SJCRH30 (cell line): ENCODE measurements around the gene SCYGR3. TPM values are rescaled to one million over a fixed set of nuclear protein-coding genes. Genes with fewer than 3 reads are reported as not detected.
"Not testable (repeated sequence)": the region's sequence is repeated elsewhere in the genome, so short reads cannot be mapped to it uniquely, and the experiment has no call there.

ENCODE experiments used
- DNase-seq, 2 experiments: peaks; one replicate each; pipeline ENCODE4 v3.0.0-alpha.2; 2015 to 2020
- H3K27ac ChIP-seq: fragments of 250-450 bp; sonication (Bioruptor Pico); 2 replicates; pipeline ENCODE4 v1.5.1; 2020; ENCODE audit warnings: mild to moderate bottlenecking, moderate library complexity
- H3K27me3 ChIP-seq: fragments of 250-450 bp; sonication (Bioruptor Pico); 2 replicates; pipeline ENCODE4 v1.5.1; 2020; ENCODE audit warnings: mild to moderate bottlenecking, moderate library complexity
- H3K36me3 ChIP-seq: fragments of 250-450 bp; sonication (Bioruptor Pico); 2 replicates; pipeline ENCODE4 v1.5.1; 2020; ENCODE audit warnings: mild to moderate bottlenecking, moderate library complexity
- H3K4me1 ChIP-seq: fragments of 250-450 bp; sonication (Bioruptor Pico); 2 replicates; pipeline ENCODE4 v1.5.1; 2020; ENCODE audit warnings: mild to moderate bottlenecking, moderate library complexity
- H3K4me3 ChIP-seq: fragments of 250-450 bp; sonication (Bioruptor Pico); 2 replicates; pipeline ENCODE4 v1.5.1; 2020; ENCODE audit warnings: mild to moderate bottlenecking, moderate library complexity
- H3K9me3 ChIP-seq: fragments of 250-450 bp; sonication (Bioruptor Pico); replicated peaks from 2 replicates; pipeline ENCODE4 v1.5.1; 2020; ENCODE audit warnings: mild to moderate bottlenecking, moderate library complexity
- total RNA-seq: library from RNA; depleted of rRNA; stranded (reverse); fragments of >200 nt; shearing (Covaris generic); gene quantifications from 2 replicates; pipeline ENCODE4 v1.2.3, GENCODE V29; 2014

SCYGR3 gene
- total RNA-seq, 1 experiment from 2014 or later = not detected

DNA sequence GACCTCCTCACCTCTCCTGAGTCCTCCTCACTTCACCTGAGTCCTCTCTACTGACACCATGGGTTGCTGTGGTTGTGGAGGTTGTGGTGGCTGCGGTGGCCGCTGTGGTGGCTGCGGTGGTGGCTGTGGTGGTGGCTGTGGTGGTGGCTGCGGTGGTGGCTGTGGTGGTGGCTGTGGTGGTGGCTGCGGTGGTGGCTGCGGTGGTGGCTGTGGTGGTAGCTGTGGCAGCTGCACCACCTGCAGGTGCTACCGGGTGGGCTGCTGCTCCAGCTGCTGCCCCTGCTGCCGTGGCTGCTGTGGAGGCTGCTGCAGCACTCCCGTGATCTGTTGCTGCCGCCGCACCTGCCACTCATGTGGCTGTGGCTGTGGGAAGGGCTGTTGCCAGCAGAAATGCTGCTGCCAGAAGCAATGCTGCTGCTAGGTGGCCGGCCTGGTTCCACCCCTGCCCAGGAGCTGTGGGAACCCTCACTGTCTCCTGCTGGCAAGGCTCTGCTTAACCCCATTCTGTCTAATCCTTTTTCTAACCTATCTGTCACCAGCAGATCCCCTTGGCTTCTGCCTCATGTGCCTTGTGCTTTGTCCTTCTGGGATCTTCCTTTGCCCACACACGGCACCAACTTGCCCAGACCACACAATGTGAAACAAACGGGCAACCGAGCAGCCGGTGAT lies 15.7 kb downstream of the SCYGR3 start, which contains the start of gene SCYGR2:
TSS of gene SCYGR2 (plus strand) at position 59 of the 669 bp plus-strand sequence. CDS start at position 59, 0 bp downstream.
- H3K36me3 ChIP-seq, H3K4me3 ChIP-seq, H3K27me3 ChIP-seq, H3K4me1 ChIP-seq, H3K27ac ChIP-seq, DNase-seq, H3K9me3 ChIP-seq: not testable (repeated sequence)

- Histone ChIP-seq H3K36me3 (no peaks in the 10 kb centered on the region), H3K27ac (no peak overlapping the region), H3K27me3 (no peaks in the 10 kb centered on the region), H3K4me3 (no peak overlapping the region), H3K4me1 (no peaks in the 10 kb centered on the region), H3K9me3 (no peaks in the 10 kb centered on the region)
- DNase-seq = no peak
Measured at GRCh38 chr2:227597998-227598397, 16.6 kb downstream of the SCYGR3 start.

GRCh38 chr2:227597036-227597435 lies 17.6 kb downstream of the SCYGR3 start:
- Histone ChIP-seq H3K27ac (no peak overlapping the region), H3K27me3 (no peaks in the 10 kb centered on the region), H3K36me3 (no peaks in the 10 kb centered on the region), H3K4me1 (no peaks in the 10 kb centered on the region), H3K4me3 (no peak overlapping the region), H3K9me3 (no peaks in the 10 kb centered on the region)
- DNase-seq = no peak

GRCh38 chr2:227595797-227596196 lies 18.8 kb downstream of the SCYGR3 start:
- Histone ChIP-seq H3K9me3 (no peaks in the 10 kb centered on the region), H3K4me1 (no peaks in the 10 kb centered on the region), H3K36me3 (no peaks in the 10 kb centered on the region), H3K4me3 (no peak overlapping the region), H3K27ac (no peak overlapping the region), H3K27me3 (no peaks in the 10 kb centered on the region)
- no peak for DNase-seq

DNA sequence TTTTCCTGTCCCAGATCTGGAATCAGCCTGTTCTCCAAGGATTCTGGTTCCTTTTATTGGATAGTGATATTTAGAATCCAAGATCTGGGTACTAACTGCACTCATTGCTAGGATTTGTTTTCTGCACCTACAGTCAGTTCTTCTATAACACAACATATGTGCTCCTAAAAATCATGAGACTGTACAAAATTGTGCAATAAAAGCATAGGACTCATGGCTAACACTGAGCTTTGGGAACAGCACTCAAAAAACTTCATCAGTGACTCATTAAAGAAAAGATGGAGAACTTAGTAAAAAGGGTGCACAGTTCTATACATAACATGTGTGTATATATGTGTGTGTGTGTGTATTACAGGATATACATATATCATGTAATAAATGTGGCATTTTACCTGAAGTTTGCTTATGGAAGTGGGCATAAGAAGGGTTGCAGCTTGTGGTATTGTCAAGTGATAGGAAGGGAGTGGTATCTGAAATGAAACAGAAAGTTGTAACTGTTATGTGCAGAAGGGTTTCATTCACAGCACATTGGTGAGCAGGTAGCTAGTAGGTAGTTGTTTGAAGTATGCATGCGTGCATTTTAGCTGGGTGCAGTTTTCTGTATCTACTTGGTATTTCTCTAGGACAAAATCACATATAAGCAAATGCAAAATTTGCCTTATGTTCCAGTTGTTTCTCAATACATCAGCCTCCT lies 21.8 kb downstream of the SCYGR3 start:
- no peaks in the 10 kb centered on the region for H3K36me3 ChIP-seq
- no peak for DNase-seq
- 0 out of 2 replicates have a peak, but pooled peaks cover 4% of the 10 kb centered on the region for H3K9me3 ChIP-seq
- H3K4me3 ChIP-seq = no peak overlapping the region
- H3K4me1 ChIP-seq = no peaks in the 10 kb centered on the region
- H3K27ac ChIP-seq = no peak overlapping the region
- H3K27me3 ChIP-seq = no peaks in the 10 kb centered on the region

- no peaks in the 10 kb centered on the region for H3K27me3 ChIP-seq
- no peak overlapping the region for H3K4me3 ChIP-seq
- no peaks in the 10 kb centered on the region; the same call in 1 of the 2 replicates for H3K9me3 ChIP-seq
- no peaks in the 10 kb centered on the region for H3K36me3 ChIP-seq
- no peak for DNase-seq
- H3K4me1 ChIP-seq = peaks cover 5% of the 10 kb centered on the region; the same call in 1 of the 2 replicates
- H3K27ac ChIP-seq = no peak overlapping the region
Measured at GRCh38 chr2:227582369-227582768, 32.3 kb downstream of the SCYGR3 start.

DNA sequence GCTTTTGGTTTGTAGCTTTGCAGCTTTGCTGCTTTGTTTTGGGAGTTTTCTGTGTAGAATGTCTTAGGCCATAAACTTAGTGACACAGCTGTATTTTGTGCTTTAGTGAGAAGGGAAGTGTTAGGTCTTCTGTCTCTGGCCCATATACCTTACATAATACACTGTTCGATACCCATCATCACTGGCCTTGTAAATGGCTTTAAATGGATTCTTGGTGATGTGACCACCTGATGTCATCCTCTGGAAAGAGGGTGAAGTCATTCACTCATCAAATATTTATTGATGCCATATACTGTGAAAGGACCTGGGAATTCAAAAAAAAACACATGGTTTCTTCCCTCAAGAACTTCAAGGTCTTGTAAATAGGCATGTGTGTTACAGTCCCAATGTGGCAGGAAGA lies 34.8 kb downstream of the SCYGR3 start:
- Histone ChIP-seq H3K4me1 (peaks cover 8% of the 10 kb centered on the region), H3K36me3 (no peaks in the 10 kb centered on the region), H3K4me3 (no peak overlapping the region), H3K27ac (no peak overlapping the region), H3K27me3 (no peaks in the 10 kb centered on the region), H3K9me3 (no peaks in the 10 kb centered on the region; the same call in 1 of the 2 replicates)
- no peak for DNase-seq

- H3K4me1 ChIP-seq = peaks cover 8% of the 10 kb centered on the region
- no peaks in the 10 kb centered on the region; the same call in 1 of the 2 replicates for H3K9me3 ChIP-seq
- no peaks in the 10 kb centered on the region for H3K27me3 ChIP-seq
- no peaks in the 10 kb centered on the region for H3K36me3 ChIP-seq
- H3K4me3 ChIP-seq = no peak overlapping the region
- H3K27ac ChIP-seq = no peak overlapping the region
- no peak for DNase-seq
Measured at GRCh38 chr2:227578642-227579041, 36.0 kb downstream of the SCYGR3 start.

- DNase-seq = no peak
Measured at GRCh38 chr2:227577555-227577954, 37.1 kb downstream of the SCYGR3 start.

DNA sequence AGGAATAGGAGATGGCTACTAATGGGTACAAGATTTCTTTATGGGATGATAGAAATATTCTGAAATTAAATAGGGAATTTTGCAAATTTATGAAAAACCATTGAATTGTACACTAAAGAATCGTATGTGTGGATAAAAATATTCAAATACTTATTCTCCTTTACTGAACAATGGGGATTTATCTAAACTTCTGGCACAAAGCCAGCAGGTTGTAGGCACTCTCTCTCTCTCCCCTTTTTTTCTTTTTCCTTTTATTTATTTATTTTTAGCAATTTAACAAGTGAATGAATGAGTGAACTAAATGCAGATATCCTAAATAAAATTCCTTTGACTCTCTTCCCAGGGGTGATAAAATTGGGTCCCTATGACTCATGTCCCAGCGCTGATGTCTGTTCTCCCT lies 37.8 kb downstream of the SCYGR3 start:
- no peak for DNase-seq
- Histone ChIP-seq H3K36me3 (no peaks in the 10 kb centered on the region), H3K4me1 (peaks cover 8% of the 10 kb centered on the region), H3K9me3 (no peaks in the 10 kb centered on the region), H3K27ac (no peak overlapping the region), H3K27me3 (no peaks in the 10 kb centered on the region), H3K4me3 (no peak overlapping the region)

More at GRCh38 chr2:227577555-227577954, 37.1 kb downstream of the SCYGR3 start:
- Histone ChIP-seq H3K9me3 (no peaks in the 10 kb centered on the region; the same call in 1 of the 2 replicates), H3K4me3 (no peak overlapping the region), H3K36me3 (no peaks in the 10 kb centered on the region), H3K4me1 (peaks cover 8% of the 10 kb centered on the region), H3K27me3 (no peaks in the 10 kb centered on the region), H3K27ac (no peak overlapping the region)

DNA sequence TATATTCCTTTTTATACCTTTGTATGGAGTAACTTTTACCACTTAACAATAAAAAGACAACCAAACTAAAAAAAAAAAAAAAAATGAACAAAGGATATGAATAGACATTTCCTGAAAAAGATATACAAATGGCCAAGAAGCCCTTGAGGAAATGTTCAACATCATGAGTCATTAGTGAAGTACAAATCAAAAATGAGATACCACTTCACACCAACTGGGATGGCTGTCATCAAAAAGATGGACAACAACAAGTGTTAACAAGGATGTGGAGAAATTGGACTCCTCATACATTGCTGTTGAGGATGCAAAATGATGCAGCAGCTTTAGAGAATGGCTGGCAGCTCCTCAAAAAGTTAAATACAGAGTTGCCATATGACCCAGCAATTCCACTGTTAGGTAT lies 38.5 kb downstream of the SCYGR3 start:
- no peaks in the 10 kb centered on the region for H3K27me3 ChIP-seq
- peaks cover 8% of the 10 kb centered on the region for H3K4me1 ChIP-seq
- H3K9me3 ChIP-seq = no peaks in the 10 kb centered on the region
- no peak overlapping the region for H3K4me3 ChIP-seq
- peak; percentile 22 to 63 for DNase-seq
- peak overlapping the region; percentile 20; the same call in 1 of the 2 replicates for H3K27ac ChIP-seq
- H3K36me3 ChIP-seq = no peaks in the 10 kb centered on the region

GRCh38 chr2:227570615-227571014 lies 44.0 kb downstream of the SCYGR3 start:
- H3K4me3 ChIP-seq = no peak overlapping the region
- H3K9me3 ChIP-seq = no peaks in the 10 kb centered on the region
- no peak for DNase-seq
- H3K36me3 ChIP-seq = no peaks in the 10 kb centered on the region
- H3K27me3 ChIP-seq = no peaks in the 10 kb centered on the region
- H3K27ac ChIP-seq = no peak overlapping the region
- H3K4me1 ChIP-seq = no peaks in the 10 kb centered on the region

DNA sequence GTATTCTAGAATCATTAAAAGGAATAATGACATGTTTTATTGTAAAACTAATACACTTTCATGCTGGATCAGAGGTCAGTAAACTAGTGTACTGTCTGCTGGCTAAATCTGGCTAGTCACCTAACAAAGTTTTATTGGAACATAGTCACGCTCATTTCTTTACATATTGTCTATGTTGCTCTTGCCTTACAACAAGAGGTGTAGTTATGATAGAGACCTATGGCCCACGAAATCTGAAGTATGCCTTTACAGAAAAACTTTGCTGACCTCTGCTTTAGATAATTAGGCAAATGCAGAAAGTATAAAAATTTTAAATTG lies 45.8 kb downstream of the SCYGR3 start:
- Histone ChIP-seq H3K27ac (no peak overlapping the region), H3K4me3 (no peak overlapping the region), H3K27me3 (no peaks in the 10 kb centered on the region), H3K4me1 (no peaks in the 10 kb centered on the region), H3K9me3 (no peaks in the 10 kb centered on the region), H3K36me3 (no peaks in the 10 kb centered on the region)
- no peak for DNase-seq

GRCh38 chr2:227566012-227566411 lies 48.6 kb downstream of the SCYGR3 start:
- no peak for DNase-seq

DNA sequence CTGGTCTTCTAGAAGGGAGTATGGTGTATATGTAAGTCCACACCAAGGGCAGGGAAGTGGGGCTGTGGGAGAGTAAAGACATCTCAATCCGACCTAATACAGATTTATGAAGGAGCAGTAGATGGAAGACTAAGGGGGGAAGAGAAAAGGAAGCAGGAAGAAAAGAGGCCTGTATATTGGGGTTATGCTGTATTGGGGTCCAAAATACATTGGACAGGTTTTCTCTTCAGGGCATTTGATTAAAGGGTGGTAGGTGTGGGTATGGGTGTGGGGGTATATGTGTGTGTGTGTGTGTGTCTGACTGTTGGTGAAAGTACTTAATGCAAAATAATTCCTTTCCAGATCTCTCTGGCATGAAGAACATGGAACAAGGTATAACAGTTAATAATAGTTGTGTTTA lies 49.6 kb downstream of the SCYGR3 start:
- Histone ChIP-seq H3K4me3 (no peak overlapping the region), H3K27me3 (no peaks in the 10 kb centered on the region), H3K4me1 (no peaks in the 10 kb centered on the region), H3K9me3 (no peaks in the 10 kb centered on the region), H3K27ac (no peak overlapping the region), H3K36me3 (no peaks in the 10 kb centered on the region)
- no peak for DNase-seq

More at GRCh38 chr2:227566012-227566411, 48.6 kb downstream of the SCYGR3 start:
- H3K36me3 ChIP-seq = no peaks in the 10 kb centered on the region
- no peak overlapping the region for H3K27ac ChIP-seq
- no peaks in the 10 kb centered on the region for H3K27me3 ChIP-seq
- H3K9me3 ChIP-seq = no peaks in the 10 kb centered on the region
- no peak overlapping the region for H3K4me3 ChIP-seq
- no peaks in the 10 kb centered on the region for H3K4me1 ChIP-seq
